ENCODE results near the gene COMMD7.

COMMD7 gene

DNA sequence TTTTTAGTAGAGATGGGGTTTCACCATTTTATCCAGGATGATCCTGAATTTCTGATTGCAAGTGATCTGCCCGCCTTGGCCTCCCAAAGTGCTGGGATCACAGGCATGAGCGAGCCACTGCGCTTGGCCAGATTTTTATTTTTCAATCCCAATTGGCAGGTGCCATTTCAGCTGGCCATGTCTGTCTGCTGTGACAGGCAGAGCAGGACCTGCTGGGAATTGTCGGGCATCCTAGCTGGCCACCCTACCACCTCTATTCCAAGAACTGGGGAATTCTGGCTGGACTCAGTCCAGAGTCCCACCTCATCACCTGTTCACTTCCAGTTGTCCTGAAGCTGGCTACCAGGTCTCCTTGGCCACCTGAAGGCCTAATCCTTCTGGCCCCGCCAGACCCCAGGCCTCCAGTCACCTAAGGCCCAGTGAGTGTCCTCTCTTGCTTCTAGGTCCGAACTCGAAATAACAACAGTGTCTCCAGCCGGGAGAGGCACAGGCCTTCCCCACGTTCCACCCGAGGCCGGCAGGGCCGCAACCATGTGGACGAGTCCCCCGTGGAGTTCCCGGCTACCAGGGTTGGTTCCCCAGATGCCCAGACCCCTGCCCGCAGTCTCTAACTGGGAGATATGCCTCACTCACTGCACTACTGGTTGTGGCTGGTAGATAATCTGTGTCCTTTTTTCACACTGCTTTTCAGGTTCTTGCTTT, 42.9 kb upstream of the COMMD7 start:
- H3K4me3 ChIP-seq (ENCODE audit: control insufficient read depth, low read depth, low read length) = no peak overlapping the region
- no peak for DNase-seq (ENCODE audit: low read depth)
- TF ChIP-seq, protein P1, sequence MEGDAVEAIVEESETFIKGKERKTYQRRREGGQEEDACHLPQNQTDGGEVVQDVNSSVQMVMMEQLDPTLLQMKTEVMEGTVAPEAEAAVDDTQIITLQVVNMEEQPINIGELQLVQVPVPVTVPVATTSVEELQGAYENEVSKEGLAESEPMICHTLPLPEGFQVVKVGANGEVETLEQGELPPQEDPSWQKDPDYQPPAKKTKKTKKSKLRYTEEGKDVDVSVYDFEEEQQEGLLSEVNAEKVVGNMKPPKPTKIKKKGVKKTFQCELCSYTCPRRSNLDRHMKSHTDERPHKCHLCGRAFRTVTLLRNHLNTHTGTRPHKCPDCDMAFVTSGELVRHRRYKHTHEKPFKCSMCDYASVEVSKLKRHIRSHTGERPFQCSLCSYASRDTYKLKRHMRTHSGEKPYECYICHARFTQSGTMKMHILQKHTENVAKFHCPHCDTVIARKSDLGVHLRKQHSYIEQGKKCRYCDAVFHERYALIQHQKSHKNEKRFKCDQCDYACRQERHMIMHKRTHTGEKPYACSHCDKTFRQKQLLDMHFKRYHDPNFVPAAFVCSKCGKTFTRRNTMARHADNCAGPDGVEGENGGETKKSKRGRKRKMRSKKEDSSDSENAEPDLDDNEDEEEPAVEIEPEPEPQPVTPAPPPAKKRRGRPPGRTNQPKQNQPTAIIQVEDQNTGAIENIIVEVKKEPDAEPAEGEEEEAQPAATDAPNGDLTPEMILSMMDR (conservative IDR thresholded peaks at IDR 0.05; ENCODE audit: control insufficient read depth, insufficient read depth, low read depth, low read length) = no peak

DNA sequence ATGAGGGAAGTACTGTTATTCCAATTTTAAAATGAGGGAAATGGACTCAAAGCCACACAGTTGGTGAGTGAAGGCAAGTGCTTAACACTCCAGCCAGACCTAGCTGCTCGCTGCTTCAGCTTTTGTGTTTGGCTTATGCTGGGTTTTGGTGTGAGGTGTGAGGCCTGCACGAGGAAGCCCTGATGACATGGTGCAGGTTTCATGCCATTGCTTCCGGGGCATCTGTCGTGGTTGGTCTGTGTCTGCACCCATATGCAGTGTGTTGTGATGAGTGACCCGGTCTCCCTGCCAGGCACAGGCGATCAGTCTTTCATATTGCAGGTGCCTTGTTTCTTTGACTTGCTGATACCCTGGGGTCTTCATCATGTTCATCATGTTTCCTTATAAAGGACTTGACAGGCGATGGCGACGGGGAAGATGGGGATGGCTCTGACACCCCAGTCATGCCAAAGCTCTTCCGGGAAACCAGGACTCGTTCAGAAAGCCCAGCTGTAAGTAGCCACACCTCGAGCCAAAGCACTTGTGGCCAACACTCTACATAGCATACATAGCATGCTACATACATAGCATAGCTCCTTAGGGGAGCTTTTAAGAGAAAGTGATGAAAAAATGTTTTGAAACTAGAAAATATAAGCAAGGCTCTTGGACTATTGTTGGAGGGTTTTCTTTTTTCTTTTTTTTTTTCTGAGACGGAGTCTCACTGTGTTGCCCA, 41.3 kb upstream of the COMMD7 start:
- DNase-seq (ENCODE audit: low read depth) = no peak
- H3K4me3 ChIP-seq (ENCODE audit: control insufficient read depth, low read depth, low read length) = no peak overlapping the region
- TF ChIP-seq, protein P1 (conservative IDR thresholded peaks at IDR 0.05; ENCODE audit: control insufficient read depth, insufficient read depth, low read depth, low read length) = no peak

DNA sequence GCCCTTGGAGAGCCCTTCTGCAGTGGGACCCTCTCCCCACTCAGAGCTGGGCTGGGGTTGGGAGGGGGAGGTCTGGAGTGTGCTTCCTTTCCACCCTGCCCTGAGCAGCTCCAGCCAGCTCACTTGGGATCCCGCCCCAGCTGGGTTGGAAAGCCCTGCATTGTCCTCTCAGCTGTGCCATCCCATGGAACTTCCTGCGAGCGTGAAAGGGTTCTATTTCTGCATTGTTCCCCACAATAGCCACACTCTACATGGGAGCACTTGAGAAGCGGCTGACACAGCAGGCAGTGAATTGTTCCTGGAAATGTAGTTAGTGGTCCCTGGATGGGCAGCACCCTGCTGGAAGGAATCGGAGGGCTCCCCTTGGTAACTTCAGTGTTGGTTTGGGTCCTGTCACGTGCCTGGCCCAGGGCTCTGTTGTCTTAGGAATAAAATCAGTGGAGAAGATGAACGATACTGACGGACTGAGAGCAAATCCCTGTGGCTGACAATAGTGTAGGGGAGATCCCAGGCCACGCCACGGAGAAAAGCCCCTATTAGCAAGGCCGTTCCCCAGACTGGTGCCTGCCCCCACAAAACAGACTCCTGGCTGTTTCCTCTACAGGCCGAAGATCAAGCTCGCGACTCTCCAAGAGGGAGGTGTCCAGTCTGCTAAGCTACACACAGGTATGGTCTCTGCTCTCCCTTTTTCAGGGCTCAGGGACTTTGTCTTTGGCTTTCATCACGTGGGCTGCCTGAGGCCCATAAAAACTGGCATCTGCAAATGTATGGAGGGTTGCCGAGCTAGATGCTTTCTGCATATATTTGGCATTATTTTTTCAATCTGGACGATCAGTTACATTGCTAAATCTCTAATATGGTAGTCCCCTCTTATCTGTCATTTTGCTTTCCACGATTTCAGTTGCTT, 37.7 kb upstream of the COMMD7 start:
- TF ChIP-seq, protein P1 (conservative IDR thresholded peaks at IDR 0.05; ENCODE audit: control insufficient read depth, insufficient read depth, low read depth, low read length) = no peak
- no peak for DNase-seq (ENCODE audit: low read depth)
- H3K4me3 ChIP-seq (ENCODE audit: control insufficient read depth, low read depth, low read length) = no peak overlapping the region

DNA sequence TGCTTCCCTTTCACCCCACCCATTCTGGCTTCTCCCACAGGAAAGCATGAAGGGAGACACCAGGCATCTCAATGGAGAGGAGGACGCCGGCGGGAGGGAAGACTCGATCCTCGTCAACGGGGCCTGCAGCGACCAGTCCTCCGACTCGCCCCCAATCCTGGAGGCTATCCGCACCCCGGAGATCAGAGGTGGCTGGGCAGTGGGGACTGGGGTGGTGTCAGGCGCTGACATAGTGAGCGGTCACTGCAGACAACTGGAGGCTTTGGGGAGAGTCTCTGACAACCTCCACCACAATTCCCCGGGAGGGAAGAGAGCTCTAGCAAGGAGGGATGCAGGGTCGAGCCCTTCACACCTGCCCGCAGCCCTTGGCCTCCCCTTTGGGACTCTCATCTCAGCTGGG, 37.0 kb upstream of the COMMD7 start:
- no peak overlapping the region for H3K4me3 ChIP-seq (ENCODE audit: control insufficient read depth, low read depth, low read length)
- TF ChIP-seq, protein P1 (conservative IDR thresholded peaks at IDR 0.05; ENCODE audit: control insufficient read depth, insufficient read depth, low read depth, low read length) = no peak
- DNase-seq (ENCODE audit: low read depth) = no peak

DNA sequence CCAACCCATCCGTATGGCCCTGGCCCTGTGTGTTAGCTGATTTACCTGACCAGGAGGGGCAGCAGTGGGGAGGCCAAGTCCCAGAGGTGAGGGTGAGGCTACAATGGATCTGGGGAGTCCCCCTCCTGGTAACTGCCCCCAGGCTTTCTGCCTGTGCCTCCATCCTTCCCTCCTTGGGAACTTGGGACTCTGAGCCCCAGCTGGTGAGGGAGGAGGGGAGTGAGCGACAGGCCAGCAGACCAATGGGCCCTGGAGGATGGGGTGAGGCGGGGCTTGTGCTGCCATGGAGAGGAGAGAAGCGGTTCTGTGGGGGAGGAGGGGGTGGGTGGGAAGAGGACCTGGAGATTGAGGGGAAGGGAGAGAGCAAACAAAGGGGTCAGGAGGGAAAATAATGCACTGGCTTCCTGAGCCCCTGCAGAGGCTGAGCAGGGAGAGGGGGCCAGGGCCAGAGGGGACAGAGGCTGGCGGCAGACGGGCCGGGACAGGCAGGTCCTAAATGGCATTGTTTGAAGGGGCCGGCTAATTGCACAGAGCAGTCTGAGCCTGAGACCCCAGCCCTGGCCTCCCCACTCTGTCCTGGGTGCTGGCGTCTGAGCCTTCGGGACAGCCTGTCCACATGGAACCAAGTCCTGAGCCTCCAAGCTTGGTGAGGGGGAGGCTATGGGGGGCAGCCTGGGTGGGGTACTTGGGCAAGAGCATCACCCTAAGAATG, 36.4 kb upstream of the COMMD7 start:
- TF ChIP-seq, protein P1 (conservative IDR thresholded peaks at IDR 0.05; ENCODE audit: control insufficient read depth, insufficient read depth, low read depth, low read length) = no peak
- no peak for DNase-seq (ENCODE audit: low read depth)
- no peak overlapping the region for H3K4me3 ChIP-seq (ENCODE audit: control insufficient read depth, low read depth, low read length)
